Measurements from ENCODE around the gene QRICH1. TPM values are rescaled to one million over a fixed set of nuclear protein-coding genes. Genes with fewer than 3 reads are reported as not detected.

Gene QRICH1
- total and polyA plus RNA-seq, 10 of the 15 experiments (the other 5 are each of a cell fraction or from before 2014, with no cell fraction given): 22.2 to 116 (median 81.4) TPM

GRCh38 chr3:49054344-49054862, 39.5 kb downstream of the QRICH1 start:
- H3K4me3 ChIP-seq: no peak overlapping the region
- H3K36me3 ChIP-seq (ENCODE audit: control insufficient read depth in 2 of 2, insufficient read depth in 2 of 2, low read length in 1 of 2): peaks cover 15 to 24% of the 10 kb centered on the region in 2 experiments
- no peak overlapping the region for H3K9ac ChIP-seq (ENCODE audit: control insufficient read depth, insufficient read depth, low read length)
- WGBS (ENCODE audit: insufficient coverage, insufficient replicate concordance, low lambda C conversion rate, missing lambda C conversion rate): 98% methylated on average over 2 of the region's 2 CpGs
- H2AFZ ChIP-seq (ENCODE audit: control insufficient read depth, low read depth, low read length): no peak overlapping the region
- H3K79me2 ChIP-seq (ENCODE audit: control insufficient read depth, insufficient read depth, low read length): no peaks in the 10 kb centered on the region
- ChIA-PET CTCF (interaction anchor here (1.0 kb wide), 1 partner anchor 67 kb away, joined by 3 read pairs; no protein-coding TSS in a partner anchor), RAD21 (ENCODE audit: unreplicated experiment) (no interaction called here), POLR2A (no interaction called here), SMC1A (ENCODE audit: uncharacterized antibody, unreplicated experiment) (interaction anchor here (1.0 kb wide), 1 partner anchor 11 kb away, joined by 3 read pairs; no protein-coding TSS in a partner anchor)
- no peak overlapping the region for H3K4me2 ChIP-seq (ENCODE audit: control insufficient read depth, insufficient read depth)
- no peaks in the 10 kb centered on the region for H4K20me1 ChIP-seq (ENCODE audit: control insufficient read depth, insufficient read depth)
- no peak for TF ChIP-seq ZSCAN29 (IDR thresholded peaks at IDR 0.05)
- no peak for TF ChIP-seq BHLHE40 (IDR thresholded peaks at IDR 0.05; ENCODE audit: borderline replicate concordance in 1 of 2, low read depth in 2 of 2, low read length in 1 of 2)
- TF ChIP-seq MAX (IDR thresholded peaks at IDR 0.05; ENCODE audit: low read depth, low read length): no peak
- intact Hi-C loops (cut with micrococcal nuclease; ENCODE audit: unreplicated experiment): no loop called here
- no TSS peak for BruUV-seq (replicated peaks)
- ATAC-seq (no peak), FAIRE-seq (no peak), DNase-seq (ENCODE audit: low read depth, low spot score) (no peak)
- H3K27ac ChIP-seq (ENCODE audit: control insufficient read depth, insufficient read depth): no peak overlapping the region
- no peaks in the 10 kb centered on the region for H3K4me1 ChIP-seq (ENCODE audit: control insufficient read depth, insufficient read depth, low read length)
- H3K27me3 ChIP-seq (replicated peaks in 1 of 2; ENCODE audit: control insufficient read depth in 2 of 2, insufficient read depth in 2 of 2, low read length in 1 of 2): no peaks in the 10 kb centered on the region
- H3K9me3 ChIP-seq (replicated peaks; ENCODE audit: control insufficient read depth, insufficient read depth, low read length): no peaks in the 10 kb centered on the region
- in situ Hi-C loops (cut with MboI): no loop called here

GRCh38 chr3:49053543-49053942, 40.3 kb downstream of the QRICH1 start:
- RAD21 ChIA-PET (ENCODE audit: unreplicated experiment): interaction anchor here (0.8 kb wide), 1 partner anchor 64 kb away, joined by 4 read pairs; no protein-coding TSS in a partner anchor
- no peaks in the 10 kb centered on the region for H3K4me1 ChIP-seq (ENCODE audit: control insufficient read depth, insufficient read depth, low read length)
- H3K27ac ChIP-seq (ENCODE audit: control insufficient read depth, insufficient read depth): no peak overlapping the region
- FAIRE-seq: no peak
- no peak for DNase-seq (ENCODE audit: low read depth, low spot score)
- H3K9me3 ChIP-seq (replicated peaks; ENCODE audit: control insufficient read depth, insufficient read depth, low read length): no peaks in the 10 kb centered on the region
- no peak overlapping the region for H2AFZ ChIP-seq (ENCODE audit: control insufficient read depth, low read depth, low read length)
- POLR2A ChIA-PET: no interaction called here
- intact Hi-C loops (cut with micrococcal nuclease; ENCODE audit: unreplicated experiment): no loop called here
- peaks cover 15 to 24% of the 10 kb centered on the region in 2 experiments for H3K36me3 ChIP-seq (ENCODE audit: control insufficient read depth in 2 of 2, insufficient read depth in 2 of 2, low read length in 1 of 2)
- H3K27me3 ChIP-seq (replicated peaks in 1 of 2; ENCODE audit: control insufficient read depth in 2 of 2, insufficient read depth in 2 of 2, low read length in 1 of 2): no peaks in the 10 kb centered on the region
- in situ Hi-C loops (cut with MboI): no loop called here
- H3K4me2 ChIP-seq (ENCODE audit: control insufficient read depth, insufficient read depth): no peak overlapping the region
- H3K79me2 ChIP-seq (ENCODE audit: control insufficient read depth, insufficient read depth, low read length): no peaks in the 10 kb centered on the region
- no peak overlapping the region for H3K4me3 ChIP-seq
- TF ChIP-seq EGR1 (IDR thresholded peaks at IDR 0.05; ENCODE audit: borderline replicate concordance in 1 of 2, low read depth in 2 of 2, low read length in 2 of 2) (no peak), STAT3 (IDR thresholded peaks at IDR 0.05; ENCODE audit: low read depth, low read length) (no peak), NFYA (IDR thresholded peaks at IDR 0.05; ENCODE audit: borderline replicate concordance, low read depth, low read length) (no peak), SPI1 (IDR thresholded peaks at IDR 0.05; ENCODE audit: borderline replicate concordance, insufficient read depth, low read depth, low read length) (peak; percentile 58; the same call in 1 of the 2 replicates), BACH1 (IDR thresholded peaks at IDR 0.05; ENCODE audit: borderline replicate concordance) (no peak)
- ATAC-seq: no peak
- CTCF ChIA-PET: interaction anchor here (1.0 kb wide), 1 partner anchor 66 kb away, joined by 3 read pairs; no protein-coding TSS in a partner anchor
- no peak overlapping the region for H3K9ac ChIP-seq (ENCODE audit: control insufficient read depth, insufficient read depth, low read length)
- 89% methylated on average over 1 of the region's 1 CpG for WGBS (ENCODE audit: insufficient coverage, insufficient replicate concordance, low lambda C conversion rate, missing lambda C conversion rate)
- TSS peak; percentile 61 for BruUV-seq (replicated peaks)
- H4K20me1 ChIP-seq (ENCODE audit: control insufficient read depth, insufficient read depth): no peaks in the 10 kb centered on the region
- SMC1A ChIA-PET (ENCODE audit: uncharacterized antibody, unreplicated experiment): interaction anchor here (1.0 kb wide), 1 partner anchor 12 kb away, joined by 3 read pairs; no protein-coding TSS in a partner anchor
